ENCODE results near the gene KIAA1614. TPM values are rescaled to one million over a fixed set of nuclear protein-coding genes. Genes with fewer than 3 reads are reported as not detected.

KIAA1614 gene
- total and polyA plus RNA-seq, 10 of the 15 experiments (the other 5 are each of a cell fraction or from before 2014, with no cell fraction given), result 0.03 to 1.0 (median 0.26) TPM; not detected in 1

DNA sequence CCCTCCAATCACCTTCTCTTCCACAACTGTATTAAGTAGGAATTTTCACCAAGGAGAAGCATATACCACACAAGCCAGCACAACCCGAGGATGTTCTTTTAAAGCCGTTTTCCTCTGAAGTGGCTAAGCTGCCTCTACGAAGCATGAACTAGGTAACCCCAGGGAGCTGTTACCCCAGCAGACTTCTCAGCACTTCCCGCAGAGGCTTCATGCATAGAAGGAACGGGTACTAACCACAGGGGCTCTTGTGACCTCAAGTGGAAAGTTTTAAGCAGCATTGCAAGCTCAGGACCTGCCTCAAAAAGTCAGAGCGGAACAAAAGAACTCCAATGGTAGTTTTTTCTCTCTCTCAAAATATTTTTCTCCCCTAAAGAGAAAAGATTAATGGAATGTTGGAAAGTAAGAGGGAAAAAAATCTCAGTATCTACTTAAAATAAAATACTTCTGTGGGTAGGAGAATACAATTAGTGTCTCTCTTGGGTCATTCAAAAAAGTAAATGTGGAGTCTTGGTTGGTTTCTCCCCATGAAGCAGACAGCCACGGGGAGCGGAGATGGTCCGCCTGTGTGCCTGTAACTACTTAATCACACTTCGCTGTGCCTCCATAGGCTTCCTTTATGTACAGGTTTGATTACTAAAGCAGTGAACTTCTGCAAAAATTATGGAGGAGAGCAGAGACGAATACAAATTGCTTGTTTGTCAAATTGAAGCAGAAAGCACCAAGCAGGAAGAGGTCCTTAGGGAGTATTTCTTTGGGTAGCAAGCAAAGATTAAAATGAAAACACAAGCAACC lies 69.1 kb downstream of the KIAA1614 start (continued):
- TF ChIP-seq, protein P1, sequence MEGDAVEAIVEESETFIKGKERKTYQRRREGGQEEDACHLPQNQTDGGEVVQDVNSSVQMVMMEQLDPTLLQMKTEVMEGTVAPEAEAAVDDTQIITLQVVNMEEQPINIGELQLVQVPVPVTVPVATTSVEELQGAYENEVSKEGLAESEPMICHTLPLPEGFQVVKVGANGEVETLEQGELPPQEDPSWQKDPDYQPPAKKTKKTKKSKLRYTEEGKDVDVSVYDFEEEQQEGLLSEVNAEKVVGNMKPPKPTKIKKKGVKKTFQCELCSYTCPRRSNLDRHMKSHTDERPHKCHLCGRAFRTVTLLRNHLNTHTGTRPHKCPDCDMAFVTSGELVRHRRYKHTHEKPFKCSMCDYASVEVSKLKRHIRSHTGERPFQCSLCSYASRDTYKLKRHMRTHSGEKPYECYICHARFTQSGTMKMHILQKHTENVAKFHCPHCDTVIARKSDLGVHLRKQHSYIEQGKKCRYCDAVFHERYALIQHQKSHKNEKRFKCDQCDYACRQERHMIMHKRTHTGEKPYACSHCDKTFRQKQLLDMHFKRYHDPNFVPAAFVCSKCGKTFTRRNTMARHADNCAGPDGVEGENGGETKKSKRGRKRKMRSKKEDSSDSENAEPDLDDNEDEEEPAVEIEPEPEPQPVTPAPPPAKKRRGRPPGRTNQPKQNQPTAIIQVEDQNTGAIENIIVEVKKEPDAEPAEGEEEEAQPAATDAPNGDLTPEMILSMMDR (IDR thresholded peaks at IDR 0.05 in 2 of 3, conservative IDR thresholded peaks at IDR 0.05 in 1 of 3; ENCODE audit: control insufficient read depth in 2 of 3, extremely low read depth in 1 of 3, insufficient read depth in 1 of 3, low read depth in 3 of 3, low read length in 3 of 3), result peak in 1 of 3 experiments; percentile 22; a peak in 1 of 6 replicates
- TF ChIP-seq NFXL1 (IDR thresholded peaks at IDR 0.05; ENCODE audit: borderline replicate concordance) (no peak), TCF7 (IDR thresholded peaks at IDR 0.05; ENCODE audit: borderline replicate concordance) (peak; percentile 33; the same call in 1 of the 2 replicates), SMARCA5 (IDR thresholded peaks at IDR 0.05) (no peak), GATAD2B (conservative IDR thresholded peaks at IDR 0.05; ENCODE audit: low read depth) (no peak), ZNF24 (IDR thresholded peaks at IDR 0.05) (no peak), NFIC (IDR thresholded peaks at IDR 0.05; ENCODE audit: low read depth, low read length) (peak; percentile 16; the same call in 1 of the 2 replicates), RAD51 (IDR thresholded peaks at IDR 0.05) (no peak), PAX8 (IDR thresholded peaks at IDR 0.05) (no peak), EED (IDR thresholded peaks at IDR 0.05; ENCODE audit: low read depth) (0 out of 2 replicates have a peak, but pooled peaks have one; percentile 22), SREBF2 (IDR thresholded peaks at IDR 0.05; ENCODE audit: low read length) (no peak)
- TF ChIP-seq, protein P2, sequence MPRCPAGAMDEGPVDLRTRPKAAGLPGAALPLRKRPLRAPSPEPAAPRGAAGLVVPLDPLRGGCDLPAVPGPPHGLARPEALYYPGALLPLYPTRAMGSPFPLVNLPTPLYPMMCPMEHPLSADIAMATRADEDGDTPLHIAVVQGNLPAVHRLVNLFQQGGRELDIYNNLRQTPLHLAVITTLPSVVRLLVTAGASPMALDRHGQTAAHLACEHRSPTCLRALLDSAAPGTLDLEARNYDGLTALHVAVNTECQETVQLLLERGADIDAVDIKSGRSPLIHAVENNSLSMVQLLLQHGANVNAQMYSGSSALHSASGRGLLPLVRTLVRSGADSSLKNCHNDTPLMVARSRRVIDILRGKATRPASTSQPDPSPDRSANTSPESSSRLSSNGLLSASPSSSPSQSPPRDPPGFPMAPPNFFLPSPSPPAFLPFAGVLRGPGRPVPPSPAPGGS (IDR thresholded peaks at IDR 0.05; ENCODE audit: borderline replicate concordance, insufficient read depth, low read depth, low read length, poor library complexity, severe bottlenecking), result no peak
- TF ChIP-seq, protein P3, sequence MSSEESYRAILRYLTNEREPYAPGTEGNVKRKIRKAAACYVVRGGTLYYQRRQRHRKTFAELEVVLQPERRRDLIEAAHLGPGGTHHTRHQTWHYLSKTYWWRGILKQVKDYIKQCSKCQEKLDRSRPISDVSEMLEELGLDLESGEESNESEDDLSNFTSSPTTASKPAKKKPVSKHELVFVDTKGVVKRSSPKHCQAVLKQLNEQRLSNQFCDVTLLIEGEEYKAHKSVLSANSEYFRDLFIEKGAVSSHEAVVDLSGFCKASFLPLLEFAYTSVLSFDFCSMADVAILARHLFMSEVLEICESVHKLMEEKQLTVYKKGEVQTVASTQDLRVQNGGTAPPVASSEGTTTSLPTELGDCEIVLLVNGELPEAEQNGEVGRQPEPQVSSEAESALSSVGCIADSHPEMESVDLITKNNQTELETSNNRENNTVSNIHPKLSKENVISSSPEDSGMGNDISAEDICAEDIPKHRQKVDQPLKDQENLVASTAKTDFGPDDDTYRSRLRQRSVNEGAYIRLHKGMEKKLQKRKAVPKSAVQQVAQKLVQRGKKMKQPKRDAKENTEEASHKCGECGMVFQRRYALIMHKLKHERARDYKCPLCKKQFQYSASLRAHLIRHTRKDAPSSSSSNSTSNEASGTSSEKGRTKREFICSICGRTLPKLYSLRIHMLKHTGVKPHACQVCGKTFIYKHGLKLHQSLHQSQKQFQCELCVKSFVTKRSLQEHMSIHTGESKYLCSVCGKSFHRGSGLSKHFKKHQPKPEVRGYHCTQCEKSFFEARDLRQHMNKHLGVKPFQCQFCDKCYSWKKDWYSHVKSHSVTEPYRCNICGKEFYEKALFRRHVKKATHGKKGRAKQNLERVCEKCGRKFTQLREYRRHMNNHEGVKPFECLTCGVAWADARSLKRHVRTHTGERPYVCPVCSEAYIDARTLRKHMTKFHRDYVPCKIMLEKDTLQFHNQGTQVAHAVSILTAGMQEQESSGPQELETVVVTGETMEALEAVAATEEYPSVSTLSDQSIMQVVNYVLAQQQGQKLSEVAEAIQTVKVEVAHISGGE (CRISPR knock-in tag; IDR thresholded peaks at IDR 0.05), result no peak
- TF ChIP-seq, protein P4, sequence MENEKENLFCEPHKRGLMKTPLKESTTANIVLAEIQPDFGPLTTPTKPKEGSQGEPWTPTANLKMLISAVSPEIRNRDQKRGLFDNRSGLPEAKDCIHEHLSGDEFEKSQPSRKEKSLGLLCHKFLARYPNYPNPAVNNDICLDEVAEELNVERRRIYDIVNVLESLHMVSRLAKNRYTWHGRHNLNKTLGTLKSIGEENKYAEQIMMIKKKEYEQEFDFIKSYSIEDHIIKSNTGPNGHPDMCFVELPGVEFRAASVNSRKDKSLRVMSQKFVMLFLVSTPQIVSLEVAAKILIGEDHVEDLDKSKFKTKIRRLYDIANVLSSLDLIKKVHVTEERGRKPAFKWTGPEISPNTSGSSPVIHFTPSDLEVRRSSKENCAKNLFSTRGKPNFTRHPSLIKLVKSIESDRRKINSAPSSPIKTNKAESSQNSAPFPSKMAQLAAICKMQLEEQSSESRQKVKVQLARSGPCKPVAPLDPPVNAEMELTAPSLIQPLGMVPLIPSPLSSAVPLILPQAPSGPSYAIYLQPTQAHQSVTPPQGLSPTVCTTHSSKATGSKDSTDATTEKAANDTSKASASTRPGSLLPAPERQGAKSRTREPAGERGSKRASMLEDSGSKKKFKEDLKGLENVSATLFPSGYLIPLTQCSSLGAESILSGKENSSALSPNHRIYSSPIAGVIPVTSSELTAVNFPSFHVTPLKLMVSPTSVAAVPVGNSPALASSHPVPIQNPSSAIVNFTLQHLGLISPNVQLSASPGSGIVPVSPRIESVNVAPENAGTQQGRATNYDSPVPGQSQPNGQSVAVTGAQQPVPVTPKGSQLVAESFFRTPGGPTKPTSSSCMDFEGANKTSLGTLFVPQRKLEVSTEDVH (IDR thresholded peaks at IDR 0.05; ENCODE audit: low read depth, partially characterized antibody), result no peak
- TF ChIP-seq, protein P5, sequence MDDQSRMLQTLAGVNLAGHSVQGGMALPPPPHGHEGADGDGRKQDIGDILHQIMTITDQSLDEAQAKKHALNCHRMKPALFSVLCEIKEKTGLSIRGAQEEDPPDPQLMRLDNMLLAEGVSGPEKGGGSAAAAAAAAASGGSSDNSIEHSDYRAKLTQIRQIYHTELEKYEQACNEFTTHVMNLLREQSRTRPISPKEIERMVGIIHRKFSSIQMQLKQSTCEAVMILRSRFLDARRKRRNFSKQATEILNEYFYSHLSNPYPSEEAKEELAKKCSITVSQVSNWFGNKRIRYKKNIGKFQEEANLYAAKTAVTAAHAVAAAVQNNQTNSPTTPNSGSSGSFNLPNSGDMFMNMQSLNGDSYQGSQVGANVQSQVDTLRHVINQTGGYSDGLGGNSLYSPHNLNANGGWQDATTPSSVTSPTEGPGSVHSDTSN (IDR thresholded peaks at IDR 0.05; ENCODE audit: insufficient replicate concordance, low read depth, low read length), result no peak

Measured in GM12878 (cell line).